Measurements from ENCODE around the gene TRPV4.

DNA sequence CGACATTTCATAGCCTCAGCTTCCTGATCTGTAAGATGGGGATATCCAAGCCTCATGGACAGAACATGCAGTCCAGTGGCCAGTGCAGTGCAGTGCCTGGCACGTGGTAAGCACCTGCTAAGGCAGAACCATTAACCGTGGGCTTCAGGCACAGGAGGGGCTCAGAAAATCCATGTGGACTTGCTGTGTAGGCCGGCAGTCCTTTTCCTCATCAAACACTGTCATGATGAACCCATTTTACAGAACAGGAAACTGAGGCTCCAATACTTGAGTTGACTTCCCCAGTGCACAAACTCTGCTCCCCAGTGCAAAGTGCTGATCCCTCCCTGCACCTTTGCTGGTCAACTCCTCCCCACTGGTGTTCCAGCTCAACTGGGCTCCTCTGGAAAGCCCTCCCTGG, 18.0 kb downstream of the TRPV4 start:
- TF ChIP-seq, protein P1, sequence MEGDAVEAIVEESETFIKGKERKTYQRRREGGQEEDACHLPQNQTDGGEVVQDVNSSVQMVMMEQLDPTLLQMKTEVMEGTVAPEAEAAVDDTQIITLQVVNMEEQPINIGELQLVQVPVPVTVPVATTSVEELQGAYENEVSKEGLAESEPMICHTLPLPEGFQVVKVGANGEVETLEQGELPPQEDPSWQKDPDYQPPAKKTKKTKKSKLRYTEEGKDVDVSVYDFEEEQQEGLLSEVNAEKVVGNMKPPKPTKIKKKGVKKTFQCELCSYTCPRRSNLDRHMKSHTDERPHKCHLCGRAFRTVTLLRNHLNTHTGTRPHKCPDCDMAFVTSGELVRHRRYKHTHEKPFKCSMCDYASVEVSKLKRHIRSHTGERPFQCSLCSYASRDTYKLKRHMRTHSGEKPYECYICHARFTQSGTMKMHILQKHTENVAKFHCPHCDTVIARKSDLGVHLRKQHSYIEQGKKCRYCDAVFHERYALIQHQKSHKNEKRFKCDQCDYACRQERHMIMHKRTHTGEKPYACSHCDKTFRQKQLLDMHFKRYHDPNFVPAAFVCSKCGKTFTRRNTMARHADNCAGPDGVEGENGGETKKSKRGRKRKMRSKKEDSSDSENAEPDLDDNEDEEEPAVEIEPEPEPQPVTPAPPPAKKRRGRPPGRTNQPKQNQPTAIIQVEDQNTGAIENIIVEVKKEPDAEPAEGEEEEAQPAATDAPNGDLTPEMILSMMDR (IDR thresholded peaks at IDR 0.05; ENCODE audit: extremely low read depth in 1 of 2, insufficient read depth in 1 of 2, low read depth in 1 of 2, low read length in 2 of 2): no peak
- TF ChIP-seq EZH2 (IDR thresholded peaks at IDR 0.05; ENCODE audit: borderline replicate concordance, low read depth, low read length, severe bottlenecking): no peak
- no peak for TF ChIP-seq POLR2A (IDR thresholded peaks at IDR 0.05; ENCODE audit: low read depth, low read length)

Data from endothelial cell of umbilical vein (primary cell).